ENCODE results near the gene BCS1L. TPM values are rescaled to one million over a fixed set of nuclear protein-coding genes. Genes with fewer than 3 reads are reported as not detected.
A peak's percentile ranks its signal among the peaks of the same experiment; 100 is the strongest.

The BCS1L gene
- total and polyA plus RNA-seq, 2 of the 13 experiments (the other 11 are each of a cell fraction or from before 2014, with no cell fraction given), result 48.9 to 76.0 TPM

DNA sequence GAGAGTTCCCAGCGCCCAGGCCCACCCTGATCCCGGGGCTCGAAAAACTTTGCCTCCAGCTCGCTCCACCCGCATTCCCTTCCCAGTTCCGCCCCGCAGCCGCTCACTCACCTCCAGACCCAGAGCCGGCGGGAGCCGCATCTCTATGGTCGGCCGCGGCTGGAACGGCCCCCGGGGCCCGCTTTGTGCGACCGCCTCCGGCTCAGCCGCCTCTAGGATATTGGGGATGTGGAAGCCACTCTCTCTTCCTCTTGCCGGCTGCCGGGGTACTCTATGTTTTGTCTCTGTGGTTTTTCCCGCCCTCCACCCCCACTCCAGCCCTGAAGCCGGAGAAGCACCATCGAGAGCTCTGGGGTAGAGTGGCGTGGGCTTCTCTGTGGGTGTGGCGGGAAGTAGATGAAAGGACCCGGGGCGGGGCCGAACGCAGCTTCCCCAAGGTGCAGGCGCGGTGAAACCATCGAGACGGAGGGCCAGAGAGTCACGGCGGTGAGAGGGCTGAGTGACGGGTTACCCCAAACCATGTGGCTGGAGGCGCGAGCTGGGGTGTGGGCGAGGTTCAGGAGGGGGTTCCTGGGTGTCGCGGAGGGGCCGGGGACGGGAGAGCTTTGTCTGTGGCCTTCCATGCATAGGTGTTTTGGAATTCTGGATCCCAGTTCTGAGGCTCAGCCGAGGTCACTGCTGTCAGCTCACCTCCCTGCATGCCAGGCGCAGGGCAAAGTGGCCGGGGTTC lies at the start of gene BCS1L, which contains the start of gene ZNF142 (continued):
- TF ChIP-seq, protein P1, sequence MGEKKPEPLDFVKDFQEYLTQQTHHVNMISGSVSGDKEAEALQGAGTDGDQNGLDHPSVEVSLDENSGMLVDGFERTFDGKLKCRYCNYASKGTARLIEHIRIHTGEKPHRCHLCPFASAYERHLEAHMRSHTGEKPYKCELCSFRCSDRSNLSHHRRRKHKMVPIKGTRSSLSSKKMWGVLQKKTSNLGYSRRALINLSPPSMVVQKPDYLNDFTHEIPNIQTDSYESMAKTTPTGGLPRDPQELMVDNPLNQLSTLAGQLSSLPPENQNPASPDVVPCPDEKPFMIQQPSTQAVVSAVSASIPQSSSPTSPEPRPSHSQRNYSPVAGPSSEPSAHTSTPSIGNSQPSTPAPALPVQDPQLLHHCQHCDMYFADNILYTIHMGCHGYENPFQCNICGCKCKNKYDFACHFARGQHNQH (CRISPR knock-in tag; IDR thresholded peaks at IDR 0.05), result peak; percentile 96
- TF ChIP-seq ZNF180 (CRISPR knock-in tag; IDR thresholded peaks at IDR 0.05; ENCODE audit: borderline replicate concordance, low read depth), result no peak
- no peak for TF ChIP-seq ZBTB3 (CRISPR knock-in tag; IDR thresholded peaks at IDR 0.05; ENCODE audit: borderline replicate concordance, low read depth)
- TF ChIP-seq ZNF224 (CRISPR knock-in tag; IDR thresholded peaks at IDR 0.05), result 0 out of 2 replicates have a peak, but pooled peaks have one; percentile 78
- no peak for TF ChIP-seq RFX5 (IDR thresholded peaks at IDR 0.05; ENCODE audit: low read depth, low read length)
- TF ChIP-seq AGO1 (IDR thresholded peaks at IDR 0.05; ENCODE audit: low read depth, low read length, poor library complexity, severe bottlenecking), result peak; percentile 83
- 0 out of 2 replicates have a peak, but pooled peaks have one; percentile 76 for TF ChIP-seq ZSCAN20 (CRISPR knock-in tag; IDR thresholded peaks at IDR 0.05; ENCODE audit: borderline replicate concordance)
- TF ChIP-seq ZFP36 (IDR thresholded peaks at IDR 0.05; ENCODE audit: borderline replicate concordance, low read depth, low read length, partially characterized antibody), result no peak
- TF ChIP-seq, protein P2, sequence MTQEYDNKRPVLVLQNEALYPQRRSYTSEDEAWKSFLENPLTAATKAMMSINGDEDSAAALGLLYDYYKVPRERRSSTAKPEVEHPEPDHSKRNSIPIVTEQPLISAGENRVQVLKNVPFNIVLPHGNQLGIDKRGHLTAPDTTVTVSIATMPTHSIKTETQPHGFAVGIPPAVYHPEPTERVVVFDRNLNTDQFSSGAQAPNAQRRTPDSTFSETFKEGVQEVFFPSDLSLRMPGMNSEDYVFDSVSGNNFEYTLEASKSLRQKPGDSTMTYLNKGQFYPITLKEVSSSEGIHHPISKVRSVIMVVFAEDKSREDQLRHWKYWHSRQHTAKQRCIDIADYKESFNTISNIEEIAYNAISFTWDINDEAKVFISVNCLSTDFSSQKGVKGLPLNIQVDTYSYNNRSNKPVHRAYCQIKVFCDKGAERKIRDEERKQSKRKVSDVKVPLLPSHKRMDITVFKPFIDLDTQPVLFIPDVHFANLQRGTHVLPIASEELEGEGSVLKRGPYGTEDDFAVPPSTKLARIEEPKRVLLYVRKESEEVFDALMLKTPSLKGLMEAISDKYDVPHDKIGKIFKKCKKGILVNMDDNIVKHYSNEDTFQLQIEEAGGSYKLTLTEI (CRISPR knock-in tag; conservative IDR thresholded peaks at IDR 0.05), result no peak
- TF ChIP-seq, protein P3, sequence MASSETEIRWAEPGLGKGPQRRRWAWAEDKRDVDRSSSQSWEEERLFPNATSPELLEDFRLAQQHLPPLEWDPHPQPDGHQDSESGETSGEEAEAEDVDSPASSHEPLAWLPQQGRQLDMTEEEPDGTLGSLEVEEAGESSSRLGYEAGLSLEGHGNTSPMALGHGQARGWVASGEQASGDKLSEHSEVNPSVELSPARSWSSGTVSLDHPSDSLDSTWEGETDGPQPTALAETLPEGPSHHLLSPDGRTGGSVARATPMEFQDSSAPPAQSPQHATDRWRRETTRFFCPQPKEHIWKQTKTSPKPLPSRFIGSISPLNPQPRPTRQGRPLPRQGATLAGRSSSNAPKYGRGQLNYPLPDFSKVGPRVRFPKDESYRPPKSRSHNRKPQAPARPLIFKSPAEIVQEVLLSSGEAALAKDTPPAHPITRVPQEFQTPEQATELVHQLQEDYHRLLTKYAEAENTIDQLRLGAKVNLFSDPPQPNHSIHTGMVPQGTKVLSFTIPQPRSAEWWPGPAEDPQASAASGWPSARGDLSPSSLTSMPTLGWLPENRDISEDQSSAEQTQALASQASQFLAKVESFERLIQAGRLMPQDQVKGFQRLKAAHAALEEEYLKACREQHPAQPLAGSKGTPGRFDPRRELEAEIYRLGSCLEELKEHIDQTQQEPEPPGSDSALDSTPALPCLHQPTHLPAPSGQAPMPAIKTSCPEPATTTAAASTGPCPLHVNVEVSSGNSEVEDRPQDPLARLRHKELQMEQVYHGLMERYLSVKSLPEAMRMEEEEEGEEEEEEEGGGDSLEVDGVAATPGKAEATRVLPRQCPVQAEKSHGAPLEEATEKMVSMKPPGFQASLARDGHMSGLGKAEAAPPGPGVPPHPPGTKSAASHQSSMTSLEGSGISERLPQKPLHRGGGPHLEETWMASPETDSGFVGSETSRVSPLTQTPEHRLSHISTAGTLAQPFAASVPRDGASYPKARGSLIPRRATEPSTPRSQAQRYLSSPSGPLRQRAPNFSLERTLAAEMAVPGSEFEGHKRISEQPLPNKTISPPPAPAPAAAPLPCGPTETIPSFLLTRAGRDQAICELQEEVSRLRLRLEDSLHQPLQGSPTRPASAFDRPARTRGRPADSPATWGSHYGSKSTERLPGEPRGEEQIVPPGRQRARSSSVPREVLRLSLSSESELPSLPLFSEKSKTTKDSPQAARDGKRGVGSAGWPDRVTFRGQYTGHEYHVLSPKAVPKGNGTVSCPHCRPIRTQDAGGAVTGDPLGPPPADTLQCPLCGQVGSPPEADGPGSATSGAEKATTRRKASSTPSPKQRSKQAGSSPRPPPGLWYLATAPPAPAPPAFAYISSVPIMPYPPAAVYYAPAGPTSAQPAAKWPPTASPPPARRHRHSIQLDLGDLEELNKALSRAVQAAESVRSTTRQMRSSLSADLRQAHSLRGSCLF (CRISPR knock-in tag; IDR thresholded peaks at IDR 0.05; ENCODE audit: borderline replicate concordance), result 0 out of 2 replicates have a peak, but pooled peaks have one; percentile 67
- no peak for TF ChIP-seq ZNF678 (CRISPR knock-in tag; IDR thresholded peaks at IDR 0.05)
- peak; percentile 91 for TF ChIP-seq ELF1 (CRISPR knock-in tag; IDR thresholded peaks at IDR 0.05)
- TF ChIP-seq NCOA2 (CRISPR knock-in tag; IDR thresholded peaks at IDR 0.05), result no peak; the same call in none of the 2 replicates
- peak; percentile 12; the same call in 1 of the 2 replicates for TF ChIP-seq ZNF3 (CRISPR knock-in tag; IDR thresholded peaks at IDR 0.05)
- no peak for TF ChIP-seq ATM (IDR thresholded peaks at IDR 0.05; ENCODE audit: borderline replicate concordance)
- 0 out of 2 replicates have a peak, but pooled peaks have one; percentile 52 for TF ChIP-seq SMAD1 (CRISPR knock-in tag; IDR thresholded peaks at IDR 0.05; ENCODE audit: borderline replicate concordance, low read depth)
- TF ChIP-seq ZNF891 (CRISPR knock-in tag; IDR thresholded peaks at IDR 0.05), result peak; percentile 87; the same call in 1 of the 2 replicates
- TF ChIP-seq ZNF431 (CRISPR knock-in tag; IDR thresholded peaks at IDR 0.05; ENCODE audit: borderline replicate concordance, low read depth), result 0 out of 2 replicates have a peak, but pooled peaks have one; percentile 69
- no peak for TF ChIP-seq SMAD9 (CRISPR knock-in tag; IDR thresholded peaks at IDR 0.05)
- TF ChIP-seq, protein P4, sequence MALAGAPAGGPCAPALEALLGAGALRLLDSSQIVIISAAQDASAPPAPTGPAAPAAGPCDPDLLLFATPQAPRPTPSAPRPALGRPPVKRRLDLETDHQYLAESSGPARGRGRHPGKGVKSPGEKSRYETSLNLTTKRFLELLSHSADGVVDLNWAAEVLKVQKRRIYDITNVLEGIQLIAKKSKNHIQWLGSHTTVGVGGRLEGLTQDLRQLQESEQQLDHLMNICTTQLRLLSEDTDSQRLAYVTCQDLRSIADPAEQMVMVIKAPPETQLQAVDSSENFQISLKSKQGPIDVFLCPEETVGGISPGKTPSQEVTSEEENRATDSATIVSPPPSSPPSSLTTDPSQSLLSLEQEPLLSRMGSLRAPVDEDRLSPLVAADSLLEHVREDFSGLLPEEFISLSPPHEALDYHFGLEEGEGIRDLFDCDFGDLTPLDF (CRISPR knock-in tag; IDR thresholded peaks at IDR 0.05), result peak; percentile 79

Data from HepG2 (cell line).